ENCODE measurements around the gene MYB.

The MYB gene

GRCh38 chr6:135254471-135254870, 73.4 kb downstream of the MYB start:
- Histone ChIP-seq H3K79me2 (ENCODE audit: low read length) (no peaks in the 10 kb centered on the region), H3K9me3 (replicated peaks; ENCODE audit: insufficient read depth, low read length) (no peaks in the 10 kb centered on the region), H3F3A (ENCODE audit: insufficient read depth, low read length) (no peaks in the 10 kb centered on the region), H2AFZ (ENCODE audit: low read length) (no peak overlapping the region), H3K4me2 (ENCODE audit: low read depth, low read length) (no peak overlapping the region), H4K20me1 (ENCODE audit: insufficient read depth, low read length) (no peaks in the 10 kb centered on the region), H3K9me2 (replicated peaks; ENCODE audit: insufficient read depth, low read length) (no peaks in the 10 kb centered on the region), H3K4me1 (ENCODE audit: low read length) (no peaks in the 10 kb centered on the region), H3K27ac (ENCODE audit: low read length) (no peak overlapping the region), H3K9ac (ENCODE audit: low read length) (no peak overlapping the region), H3K27me3 (replicated peaks; ENCODE audit: insufficient read depth, low read length) (no peaks in the 10 kb centered on the region), H3K4me3 (ENCODE audit: low read length) (no peak overlapping the region), H3K36me3 (replicated peaks; ENCODE audit: insufficient read depth, low read length) (no peaks in the 10 kb centered on the region)
- TF ChIP-seq EZH2phosphoT487 (IDR thresholded peaks at IDR 0.05; ENCODE audit: low read length) (no peak), CTCF (IDR thresholded peaks at IDR 0.05; ENCODE audit: low read length) (no peak), EZH2 (optimal IDR thresholded peaks at IDR 0.05; ENCODE audit: low read depth, low read length) (no peak)
- no peak for DNase-seq

- no peaks in the 10 kb centered on the region for H3K27me3 ChIP-seq (replicated peaks; ENCODE audit: insufficient read depth, low read length)
- no peaks in the 10 kb centered on the region for H3K9me3 ChIP-seq (replicated peaks; ENCODE audit: insufficient read depth, low read length)
- no peaks in the 10 kb centered on the region for H3K79me2 ChIP-seq (ENCODE audit: low read length)
- H3K4me3 ChIP-seq (ENCODE audit: low read length): no peak overlapping the region
- no peak for TF ChIP-seq CTCF (IDR thresholded peaks at IDR 0.05; ENCODE audit: low read length)
- TF ChIP-seq EZH2 (optimal IDR thresholded peaks at IDR 0.05; ENCODE audit: low read depth, low read length): no peak
- no peak for TF ChIP-seq EZH2phosphoT487 (IDR thresholded peaks at IDR 0.05; ENCODE audit: low read length)
- H3K36me3 ChIP-seq (replicated peaks; ENCODE audit: insufficient read depth, low read length): no peaks in the 10 kb centered on the region
- no peak overlapping the region for H3K27ac ChIP-seq (ENCODE audit: low read length)
- no peak overlapping the region for H2AFZ ChIP-seq (ENCODE audit: low read length)
- H4K20me1 ChIP-seq (ENCODE audit: insufficient read depth, low read length): no peaks in the 10 kb centered on the region
- H3K9ac ChIP-seq (ENCODE audit: low read length): no peak overlapping the region
- no peaks in the 10 kb centered on the region for H3K9me2 ChIP-seq (replicated peaks; ENCODE audit: insufficient read depth, low read length)
- no peaks in the 10 kb centered on the region for H3K4me1 ChIP-seq (ENCODE audit: low read length)
- H3F3A ChIP-seq (ENCODE audit: insufficient read depth, low read length): no peaks in the 10 kb centered on the region
- no peak for DNase-seq
- H3K4me2 ChIP-seq (ENCODE audit: low read depth, low read length): no peak overlapping the region
Measured at GRCh38 chr6:135256866-135257265, 75.8 kb downstream of the MYB start.

GRCh38 chr6:135257631-135258405, 76.7 kb downstream of the MYB start:
- Histone ChIP-seq H3K9me2 (replicated peaks; ENCODE audit: insufficient read depth, low read length) (no peaks in the 10 kb centered on the region), H3K27ac (ENCODE audit: low read length) (no peak overlapping the region), H3K4me3 (ENCODE audit: low read length) (no peak overlapping the region), H3K4me2 (ENCODE audit: low read depth, low read length) (no peak overlapping the region), H3K27me3 (replicated peaks; ENCODE audit: insufficient read depth, low read length) (no peaks in the 10 kb centered on the region), H4K20me1 (ENCODE audit: insufficient read depth, low read length) (no peaks in the 10 kb centered on the region), H3K9me3 (replicated peaks; ENCODE audit: insufficient read depth, low read length) (no peaks in the 10 kb centered on the region), H2AFZ (ENCODE audit: low read length) (no peak overlapping the region), H3K4me1 (ENCODE audit: low read length) (no peaks in the 10 kb centered on the region), H3F3A (ENCODE audit: insufficient read depth, low read length) (no peaks in the 10 kb centered on the region), H3K36me3 (replicated peaks; ENCODE audit: insufficient read depth, low read length) (no peaks in the 10 kb centered on the region), H3K79me2 (ENCODE audit: low read length) (no peaks in the 10 kb centered on the region), H3K9ac (ENCODE audit: low read length) (no peak overlapping the region)
- TF ChIP-seq CTCF (IDR thresholded peaks at IDR 0.05; ENCODE audit: low read length) (peak; percentile 19; the same call in 1 of the 2 replicates), EZH2 (optimal IDR thresholded peaks at IDR 0.05; ENCODE audit: low read depth, low read length) (no peak)
- DNase-seq: peak; percentile 7
